KMS-11 (cell line): ENCODE results near the gene ADORA1.

ENCODE experiments used
- H2AFZ ChIP-seq: fragments of 200-600 bp; sonication (generic); 2 replicates; pipeline ENCODE4 v1.6.1; 2016; ENCODE audit warnings: antibody characterized with exemption, mixed run types, low read depth
- H3K27ac ChIP-seq: fragments of 200-600 bp; sonication (generic); 2 replicates; pipeline ENCODE4 v1.6.1; 2016; ENCODE audit warnings: mild to moderate bottlenecking, mixed run types
- H3K27me3 ChIP-seq: fragments of 200-600 bp; sonication (generic); 2 replicates; pipeline ENCODE4 v1.6.1; 2017; ENCODE audit warnings: mild to moderate bottlenecking, low read depth, mixed run types, moderate library complexity; ENCODE audit not compliant: insufficient read depth
- H3K36me3 ChIP-seq: fragments of 200-600 bp; sonication (generic); 2 replicates; pipeline ENCODE4 v1.6.1; 2017; ENCODE audit warnings: mild to moderate bottlenecking, mixed run types; ENCODE audit not compliant: insufficient read depth
- H3K4me1 ChIP-seq: fragments of 200-600 bp; sonication (generic); 2 replicates; pipeline ENCODE4 v1.6.1; 2016; ENCODE audit warnings: mild to moderate bottlenecking, low read depth, mixed run types; ENCODE audit not compliant: poor library complexity, severe bottlenecking
- H3K4me2 ChIP-seq: fragments of 200-600 bp; sonication (generic); 2 replicates; pipeline ENCODE4 v1.7.0; 2016; ENCODE audit warnings: mild to moderate bottlenecking, mixed run types
- H3K4me3 ChIP-seq: fragments of 200-600 bp; sonication (generic); IDR thresholded peaks from 2 replicates; pipeline ENCODE4 v1.6.1; 2017; ENCODE audit warnings: low read depth, low read length, mixed read lengths; ENCODE audit not compliant: insufficient read depth
- H3K79me2 ChIP-seq: fragments of 200-600 bp; sonication (generic); 2 replicates; pipeline ENCODE4 v1.6.1; 2016; ENCODE audit warnings: low read depth, mixed run types; ENCODE audit not compliant: insufficient read depth
- H3K9ac ChIP-seq: fragments of 200-600 bp; sonication (generic); 2 replicates; pipeline ENCODE4 v1.6.1; 2016; ENCODE audit warnings: mild to moderate bottlenecking, mixed run types
- H4K20me1 ChIP-seq: fragments of 200-600 bp; sonication (generic); 2 replicates; pipeline ENCODE4 v1.6.1; 2016; ENCODE audit warnings: mild to moderate bottlenecking, mixed run types; ENCODE audit not compliant: insufficient read depth
- CTCF ChIP-seq: fragments of 200-600 bp; sonication (generic); conservative IDR thresholded peaks from 2 replicates; pipeline ENCODE4 v1.6.1; 2017; ENCODE audit warnings: low read depth, mild to moderate bottlenecking, antibody characterized with exemption, low read length, moderate library complexity, mixed read lengths

ADORA1 gene

GRCh38 chr1:203129501-203130231, 2.1 kb downstream of the ADORA1 start:
- H2AFZ ChIP-seq: no peak overlapping the region
- H3K36me3 ChIP-seq: no peaks in the 10 kb centered on the region
- TF ChIP-seq CTCF: no peak
- no peak overlapping the region for H3K4me3 ChIP-seq
- H4K20me1 ChIP-seq: no peaks in the 10 kb centered on the region
- no peak overlapping the region for H3K4me2 ChIP-seq
- peaks cover 42% of the 10 kb centered on the region for H3K27me3 ChIP-seq
- no peaks in the 10 kb centered on the region for H3K4me1 ChIP-seq
- H3K79me2 ChIP-seq: no peaks in the 10 kb centered on the region
- no peak overlapping the region for H3K27ac ChIP-seq
- no peak overlapping the region for H3K9ac ChIP-seq

- Histone ChIP-seq H3K9ac (no peak overlapping the region), H3K4me3 (no peak overlapping the region), H3K36me3 (no peaks in the 10 kb centered on the region), H3K27me3 (peaks cover 35% of the 10 kb centered on the region), H3K4me1 (no peaks in the 10 kb centered on the region), H3K4me2 (no peak overlapping the region), H3K27ac (no peak overlapping the region), H2AFZ (no peak overlapping the region), H3K79me2 (no peaks in the 10 kb centered on the region), H4K20me1 (no peaks in the 10 kb centered on the region)
- TF ChIP-seq CTCF: no peak
Observed at GRCh38 chr1:203130358-203130985, 2.9 kb downstream of the ADORA1 start.

- H3K9ac ChIP-seq: no peak overlapping the region
- H3K79me2 ChIP-seq: no peaks in the 10 kb centered on the region
- no peaks in the 10 kb centered on the region for H3K36me3 ChIP-seq
- H3K4me1 ChIP-seq: no peaks in the 10 kb centered on the region
- no peak overlapping the region for H3K27ac ChIP-seq
- H3K4me3 ChIP-seq: no peak overlapping the region
- H4K20me1 ChIP-seq: no peaks in the 10 kb centered on the region
- H2AFZ ChIP-seq: no peak overlapping the region
- no peak for TF ChIP-seq CTCF
- no peak overlapping the region for H3K4me2 ChIP-seq
- peaks cover 25% of the 10 kb centered on the region for H3K27me3 ChIP-seq
Observed at GRCh38 chr1:203131548-203132200, 4.1 kb downstream of the ADORA1 start.

- H3K9ac ChIP-seq: no peak overlapping the region
- TF ChIP-seq CTCF: no peak
Observed at GRCh38 chr1:203133970-203134725, 6.6 kb downstream of the ADORA1 start.

More at GRCh38 chr1:203133970-203134725, 6.6 kb downstream of the ADORA1 start:
- Histone ChIP-seq H3K27me3 (peaks cover 2% of the 10 kb centered on the region; the same call in 1 of the 2 replicates), H3K36me3 (no peaks in the 10 kb centered on the region), H4K20me1 (no peaks in the 10 kb centered on the region), H3K4me3 (no peak overlapping the region), H3K4me1 (no peaks in the 10 kb centered on the region), H2AFZ (no peak overlapping the region), H3K4me2 (no peak overlapping the region), H3K79me2 (no peaks in the 10 kb centered on the region), H3K27ac (no peak overlapping the region)
